Breast epithelium (tissue), 4 donors: ENCODE measurements around the gene RNF126. TPM values are rescaled to one million over a fixed set of nuclear protein-coding genes. Genes with fewer than 3 reads are reported as not detected.

ENCODE experiments used
- DNase-seq, 2 donors: peaks; one replicate each; pipeline ENCODE4 v3.0.0-alpha.2; 2019; ENCODE audit warnings: low spot score in 2 of 2
- H3K27ac ChIP-seq, 2 donors: fragments of 200-600 bp; sonication (generic) in 1 of 2; one replicate each; pipeline ENCODE4 v1.5.1; 2016 to 2019; ENCODE audit warnings: mild to moderate bottlenecking in 1 of 2
- H3K27me3 ChIP-seq, 2 donors: fragments of 200-600 bp; sonication (generic) in 1 of 2; one replicate each; pipeline versions ENCODE4 v1.5.1 to v1.6.0; 2017 to 2019; ENCODE audit warnings: control low read depth in 1 of 2, mild to moderate bottlenecking in 1 of 2
- H3K36me3 ChIP-seq: fragments of 200-600 bp; one replicate; pipeline ENCODE4 v1.5.1; 2019
- H3K4me1 ChIP-seq, 2 donors: fragments of 200-600 bp; sonication (generic); one replicate each; pipeline ENCODE4 v1.5.1; 2016 to 2019; ENCODE audit warnings: control low read depth in 1 of 2
- H3K4me3 ChIP-seq, 3 donors: fragments of 200-600 bp; sonication (generic); 1 replicate in 2 of 3; 2 replicates in 1 of 3; pipeline ENCODE4 v1.5.1; 2016 to 2019; ENCODE audit warnings: mild to moderate bottlenecking in 3 of 3, moderate library complexity in 2 of 3
- H3K9me3 ChIP-seq, 2 donors: fragments of 200-600 bp; sonication (generic) in 1 of 2; one replicate each; pipeline ENCODE4 v1.5.1; 2016 to 2019; ENCODE audit warnings: control low read depth in 1 of 2
- POLR2A ChIP-seq: fragments of 450-650 bp; IDR thresholded peaks from one replicate; pipeline ENCODE4 v1.6.1; 2016; ENCODE audit warnings: antibody characterized with exemption, mild to moderate bottlenecking, moderate library complexity
- POLR2AphosphoS5 ChIP-seq, 3 donors: sonication (generic); formaldehyde crosslinking; IDR thresholded peaks; one replicate each; pipeline ENCODE4 v1.6.1; 2017; ENCODE audit warnings: antibody characterized with exemption in 3 of 3
- intact Hi-C: fragments of 100-400 bp; cut with DNase I; formaldehyde crosslinking; loops from one replicate; pipeline ENCODE4 v1.15.1; 2023; ENCODE audit warnings: low total_unique reads
- total RNA-seq, 3 donors: library from RNA; depleted of rRNA; stranded (reverse); fragments of >200 nt; gene quantifications; one replicate each; pipeline ENCODE4 v1.1.0, GENCODE V29; 2016
- TF ChIP-seq, protein P1 (sequence below), 3 donors: fragments of 450-650 bp; IDR thresholded peaks; one replicate each; pipeline ENCODE4 v1.5.1; 2016 to 2017; ENCODE audit warnings: antibody characterized with exemption in 3 of 3, mild to moderate bottlenecking in 3 of 3, moderate library complexity in 3 of 3

RNF126 gene
- total RNA-seq, 3 donors from 2014 or later: 41.1 to 46.5 (median 46.2) TPM

DNA sequence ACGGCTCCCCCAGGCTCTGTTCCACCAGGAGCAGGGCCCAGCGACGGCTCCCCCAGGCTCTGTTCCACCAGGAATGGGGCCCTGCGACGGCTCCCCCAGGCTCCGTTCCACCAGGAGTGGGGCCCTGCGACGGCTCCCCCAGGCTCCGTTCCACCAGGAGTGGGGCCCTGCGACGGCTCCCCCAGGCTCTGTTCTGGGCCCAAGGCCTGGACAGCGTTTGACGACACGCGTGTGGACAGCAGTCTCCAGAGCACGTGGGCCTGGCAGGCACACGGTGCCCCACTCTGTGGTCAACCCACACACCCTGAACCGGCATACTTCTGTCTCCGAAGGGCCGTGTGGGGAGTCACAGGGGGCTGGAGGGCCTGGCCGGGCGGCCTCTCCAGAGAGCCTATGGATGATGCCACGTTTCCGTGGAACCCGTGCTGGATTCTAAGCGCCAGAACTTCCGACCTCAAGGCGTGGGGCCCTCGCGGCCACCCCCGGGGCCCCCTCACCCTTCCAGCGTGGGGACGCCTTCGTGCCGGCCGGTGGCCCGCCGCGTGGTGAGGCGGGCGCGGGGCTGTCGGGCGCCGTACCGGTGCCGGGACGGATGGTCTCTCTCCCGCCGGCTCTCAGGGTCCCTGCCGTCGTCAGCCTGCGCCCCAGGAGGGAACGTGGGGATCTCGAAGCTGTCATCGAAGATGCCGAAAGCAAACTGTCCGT lies 11.7 kb downstream of the RNF126 start:
- no peak overlapping the region for H3K4me3 ChIP-seq
- no peak for DNase-seq
- no peak overlapping the region for H3K27ac ChIP-seq
- H3K36me3 ChIP-seq: no peaks in the 10 kb centered on the region
- intact Hi-C loops: no loop called here
- no peaks in the 10 kb centered on the region for H3K27me3 ChIP-seq
- TF ChIP-seq POLR2AphosphoS5 (IDR thresholded peaks at IDR 0.05): no peak
- H3K9me3 ChIP-seq: no peaks in the 10 kb centered on the region
- no peaks in the 10 kb centered on the region for H3K4me1 ChIP-seq

DNA sequence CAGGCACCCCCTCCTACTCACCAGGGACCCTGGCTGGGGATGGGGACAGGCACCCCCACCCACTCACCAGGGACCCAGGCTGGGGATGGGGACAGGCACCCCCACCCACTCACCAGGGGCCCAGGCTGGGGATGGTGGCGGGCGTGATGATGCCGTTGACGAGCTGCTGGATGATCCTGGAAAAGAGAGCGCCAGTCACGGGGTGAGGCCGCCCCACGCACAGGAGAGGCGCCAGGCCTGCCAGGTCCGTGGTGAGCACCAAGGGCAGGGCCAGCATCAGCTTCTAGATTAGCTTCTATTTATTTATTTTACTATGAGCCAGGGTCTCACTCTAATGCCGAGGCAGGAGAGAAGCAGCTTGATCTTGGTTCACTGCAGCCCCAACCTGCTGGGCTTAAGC lies 12.9 kb downstream of the RNF126 start:
- TF ChIP-seq POLR2AphosphoS5 (IDR thresholded peaks at IDR 0.05) (no peak), POLR2A (no peak)
- TF ChIP-seq, protein P1, sequence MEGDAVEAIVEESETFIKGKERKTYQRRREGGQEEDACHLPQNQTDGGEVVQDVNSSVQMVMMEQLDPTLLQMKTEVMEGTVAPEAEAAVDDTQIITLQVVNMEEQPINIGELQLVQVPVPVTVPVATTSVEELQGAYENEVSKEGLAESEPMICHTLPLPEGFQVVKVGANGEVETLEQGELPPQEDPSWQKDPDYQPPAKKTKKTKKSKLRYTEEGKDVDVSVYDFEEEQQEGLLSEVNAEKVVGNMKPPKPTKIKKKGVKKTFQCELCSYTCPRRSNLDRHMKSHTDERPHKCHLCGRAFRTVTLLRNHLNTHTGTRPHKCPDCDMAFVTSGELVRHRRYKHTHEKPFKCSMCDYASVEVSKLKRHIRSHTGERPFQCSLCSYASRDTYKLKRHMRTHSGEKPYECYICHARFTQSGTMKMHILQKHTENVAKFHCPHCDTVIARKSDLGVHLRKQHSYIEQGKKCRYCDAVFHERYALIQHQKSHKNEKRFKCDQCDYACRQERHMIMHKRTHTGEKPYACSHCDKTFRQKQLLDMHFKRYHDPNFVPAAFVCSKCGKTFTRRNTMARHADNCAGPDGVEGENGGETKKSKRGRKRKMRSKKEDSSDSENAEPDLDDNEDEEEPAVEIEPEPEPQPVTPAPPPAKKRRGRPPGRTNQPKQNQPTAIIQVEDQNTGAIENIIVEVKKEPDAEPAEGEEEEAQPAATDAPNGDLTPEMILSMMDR (IDR thresholded peaks at IDR 0.05): no peak

DNA sequence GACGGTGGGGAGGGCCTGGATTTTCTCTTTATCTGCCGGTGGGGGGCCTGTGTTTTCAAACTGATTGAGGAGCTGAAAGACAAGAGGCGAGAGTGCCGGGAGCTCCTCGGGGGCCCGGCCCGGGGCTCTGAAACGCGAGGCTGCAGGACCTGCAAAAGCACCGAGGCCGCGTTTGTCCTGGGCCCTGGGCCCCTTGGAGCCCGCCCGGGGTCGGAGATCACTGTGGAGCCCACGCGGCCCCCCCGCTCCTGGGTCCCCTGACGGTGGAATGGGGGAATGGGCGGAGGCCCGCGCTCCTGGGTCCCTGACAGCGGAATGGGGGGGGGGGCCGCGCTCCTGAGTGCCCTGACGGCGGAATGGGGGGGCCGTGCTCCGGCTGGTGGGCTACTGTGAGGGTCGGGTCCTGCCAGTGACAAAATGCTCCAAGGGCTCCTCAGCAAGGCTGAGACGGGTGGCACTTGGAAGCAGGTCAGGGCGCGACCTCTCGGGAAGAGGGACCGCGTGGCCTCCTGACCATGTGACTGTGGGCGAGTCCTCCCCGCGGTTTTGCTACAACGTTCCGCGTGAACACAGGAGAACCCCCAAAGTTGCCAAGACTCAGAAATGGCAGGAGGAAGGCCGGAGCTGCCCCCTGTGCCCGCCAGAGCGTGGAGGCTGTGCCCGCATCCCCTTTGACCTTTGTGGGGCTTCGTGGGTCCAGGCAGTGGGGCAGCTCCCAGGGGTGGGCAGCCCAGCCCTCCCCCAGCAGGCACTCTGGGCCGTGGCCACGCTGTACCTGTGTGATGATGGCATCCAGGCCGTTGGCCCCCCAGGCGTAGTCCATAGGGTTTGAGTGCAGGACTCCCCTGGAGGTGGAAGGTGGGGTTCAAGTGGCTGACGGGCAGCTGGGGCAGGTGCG lies 13.9 kb downstream of the RNF126 start:
- H3K9me3 ChIP-seq: no peaks in the 10 kb centered on the region
- no peak overlapping the region for H3K4me3 ChIP-seq
- TF ChIP-seq POLR2A (no peak), POLR2AphosphoS5 (IDR thresholded peaks at IDR 0.05) (no peak)
- TF ChIP-seq, protein P1 (IDR thresholded peaks at IDR 0.05): no peak
- no peaks in the 10 kb centered on the region for H3K36me3 ChIP-seq
- H3K27me3 ChIP-seq: no peaks in the 10 kb centered on the region
- DNase-seq: no peak
- intact Hi-C loops: no loop called here
- no peaks in the 10 kb centered on the region for H3K4me1 ChIP-seq
- no peak overlapping the region for H3K27ac ChIP-seq

More for the DNA sequence above, 12.9 kb downstream of the RNF126 start:
- Histone ChIP-seq H3K4me1 (no peaks in the 10 kb centered on the region), H3K27ac (no peak overlapping the region), H3K4me3 (no peak overlapping the region), H3K9me3 (no peaks in the 10 kb centered on the region), H3K36me3 (no peaks in the 10 kb centered on the region), H3K27me3 (no peaks in the 10 kb centered on the region)
- intact Hi-C loops: no loop called here
- DNase-seq: no peak

DNA sequence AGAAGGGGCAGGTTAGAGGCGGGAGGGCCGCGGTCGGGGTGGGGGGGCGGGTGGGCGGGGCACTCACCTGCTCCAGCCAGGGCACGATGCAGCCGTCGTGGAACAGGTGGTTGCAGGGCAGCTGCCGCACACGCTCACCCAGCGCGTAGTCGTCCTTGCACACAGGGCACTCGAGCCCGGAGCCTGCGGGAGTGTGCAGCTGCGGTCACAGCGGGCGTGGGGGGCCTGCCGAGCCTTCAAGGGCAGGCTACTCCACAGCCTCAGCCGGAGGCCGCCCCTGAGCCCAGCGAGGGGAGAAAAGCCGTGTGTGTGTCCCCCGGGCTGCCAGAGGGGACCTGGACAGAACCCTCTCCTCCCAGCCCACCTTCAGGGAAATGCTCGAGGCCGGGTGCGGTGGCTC lies 14.7 kb downstream of the RNF126 start:
- Histone ChIP-seq H3K4me1 (no peaks in the 10 kb centered on the region), H3K36me3 (no peaks in the 10 kb centered on the region), H3K27ac (no peak overlapping the region), H3K27me3 (no peaks in the 10 kb centered on the region), H3K4me3 (no peak overlapping the region), H3K9me3 (no peaks in the 10 kb centered on the region)
- TF ChIP-seq POLR2AphosphoS5 (IDR thresholded peaks at IDR 0.05) (no peak), POLR2A (no peak)
- TF ChIP-seq, protein P1 (IDR thresholded peaks at IDR 0.05): no peak
- intact Hi-C loops: no loop called here
- no peak for DNase-seq

DNA sequence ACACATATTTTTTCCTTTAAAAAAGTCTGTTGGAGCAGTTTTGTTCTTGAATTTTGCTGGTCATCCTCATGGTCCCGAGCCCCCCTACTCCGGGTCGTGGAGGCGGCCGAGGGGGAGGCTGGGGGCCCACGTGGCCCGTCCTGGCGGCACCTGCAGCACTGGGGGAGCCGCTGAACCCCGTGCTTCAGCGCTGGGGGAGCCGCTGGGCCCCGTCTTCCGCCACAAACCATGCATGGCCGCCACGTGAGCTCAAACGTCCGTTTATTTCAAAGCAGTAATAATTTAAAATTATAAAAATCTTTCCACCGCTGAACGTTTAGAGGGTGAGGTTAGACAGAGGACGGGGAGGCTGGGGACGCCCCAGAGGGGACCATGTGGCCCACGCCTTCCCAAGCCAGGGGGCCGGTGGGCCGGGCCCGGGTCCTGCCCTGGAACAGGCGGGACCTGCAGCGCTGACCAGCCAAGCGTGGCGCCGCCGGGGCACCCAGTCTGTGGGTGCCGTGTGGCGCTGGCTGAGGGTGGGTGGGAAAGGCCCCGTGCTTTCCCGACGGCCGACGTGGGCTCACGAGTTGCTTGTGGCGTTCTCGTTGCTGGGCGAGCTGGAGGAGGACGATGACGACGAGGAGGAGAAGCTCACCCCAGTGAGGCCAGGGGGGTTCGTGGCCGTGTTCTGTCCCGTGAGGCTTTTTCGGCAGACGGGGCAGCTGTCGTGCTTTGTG lies 15.3 kb downstream of the RNF126 start:
- Histone ChIP-seq H3K36me3 (no peaks in the 10 kb centered on the region), H3K27me3 (no peaks in the 10 kb centered on the region), H3K4me1 (no peaks in the 10 kb centered on the region), H3K9me3 (no peaks in the 10 kb centered on the region), H3K27ac (no peak overlapping the region), H3K4me3 (no peak overlapping the region)
- DNase-seq: no peak
- intact Hi-C loops: no loop called here
- TF ChIP-seq POLR2AphosphoS5 (IDR thresholded peaks at IDR 0.05) (no peak), POLR2A (no peak)
- TF ChIP-seq, protein P1 (IDR thresholded peaks at IDR 0.05): no peak
